Neural cell (in vitro differentiated cells): ENCODE measurements around the gene STK31. TPM values are rescaled to one million over a fixed set of nuclear protein-coding genes. Genes with fewer than 3 reads are reported as not detected.
"Not testable (repeated sequence)": the region's sequence is repeated elsewhere in the genome, so short reads cannot be mapped to it uniquely, and the experiment has no call there.

Experiments used
- H2AFZ ChIP-seq: fragments of 200-600, 300-800 bp; sonication (generic), shearing (Covaris generic); 2 replicates; pipeline ENCODE4 v1.6.0; 2014; ENCODE audit warnings: low read depth, mild to moderate bottlenecking, antibody characterized with exemption, low read length, moderate library complexity
- H3F3A ChIP-seq: fragments of 200-600 bp; shearing (Covaris generic); 2 replicates; pipeline ENCODE4 v1.6.1; 2016; ENCODE audit warnings: mild to moderate bottlenecking, moderate library complexity, mixed read lengths, antibody characterized with exemption, low read length; ENCODE audit not compliant: insufficient read depth, poor library complexity, severe bottlenecking
- H3K27ac ChIP-seq: fragments of 200-600, 300-800 bp; sonication (generic), shearing (Covaris generic); 2 replicates; pipeline ENCODE4 v1.5.1; 2014; ENCODE audit warnings: mild to moderate bottlenecking, low read length, moderate library complexity
- H3K27me3 ChIP-seq: fragments of 300-800, 200-600 bp; sonication (generic), shearing (Covaris generic); 2 replicates; pipeline ENCODE4 v1.6.0; 2014; ENCODE audit warnings: mild to moderate bottlenecking, low read depth, low read length, moderate library complexity; ENCODE audit not compliant: insufficient read depth
- H3K36me3 ChIP-seq: fragments of 300-800, 200-600 bp; sonication (generic), shearing (Covaris generic); 2 replicates; pipeline ENCODE4 v1.5.1; 2014; ENCODE audit warnings: mild to moderate bottlenecking, antibody characterized with exemption, low read length, moderate library complexity; ENCODE audit not compliant: insufficient read depth
- H3K4me2 ChIP-seq: fragments of 300-800, 200-600 bp; sonication (generic), shearing (Covaris generic); 2 replicates; pipeline ENCODE4 v1.6.0; 2014; ENCODE audit warnings: mild to moderate bottlenecking, low read length
- H3K4me3 ChIP-seq: fragments of 300-800, 200-600 bp; sonication (generic), shearing (Covaris generic); 2 replicates; pipeline ENCODE4 v1.5.1; 2014; ENCODE audit warnings: mild to moderate bottlenecking, low read length, moderate library complexity
- H3K79me2 ChIP-seq: fragments of 200-600 bp; shearing (Covaris generic); replicated peaks from 2 replicates; pipeline ENCODE4 v1.6.0; 2014; ENCODE audit warnings: mild to moderate bottlenecking, low read length, moderate library complexity; ENCODE audit not compliant: insufficient read depth
- H3K9ac ChIP-seq: fragments of 300-800, 200-600 bp; sonication (generic), shearing (Covaris generic); 2 replicates; pipeline ENCODE4 v1.6.1; 2016; ENCODE audit warnings: mild to moderate bottlenecking, low read length, mixed read lengths
- H3K9me2 ChIP-seq: fragments of 200-600 bp; shearing (Covaris generic); 2 replicates; pipeline ENCODE4 v1.6.1; 2016; ENCODE audit warnings: mild to moderate bottlenecking, low read length, mixed read lengths; ENCODE audit not compliant: insufficient read depth
- H3K9me3 ChIP-seq: fragments of 200-600, 300-800 bp; sonication (generic), shearing (Covaris generic); 2 replicates; pipeline ENCODE4 v1.6.1; 2016; ENCODE audit warnings: mild to moderate bottlenecking, mixed run types, low read length, moderate library complexity, mixed read lengths
- H4K20me1 ChIP-seq: fragments of 200-600 bp; shearing (Covaris generic); 2 replicates; pipeline ENCODE4 v1.6.1; 2016; ENCODE audit warnings: mild to moderate bottlenecking, mixed run types; ENCODE audit not compliant: insufficient read depth
- CTCF ChIP-seq: fragments of 450-650 bp; IDR thresholded peaks from 2 replicates; pipeline ENCODE4 v1.5.1; 2014; ENCODE audit warnings: antibody characterized with exemption, mild to moderate bottlenecking, moderate library complexity; ENCODE audit not compliant: poor library complexity, severe bottlenecking
- EP300 ChIP-seq: fragments of 450-650 bp; conservative IDR thresholded peaks from 2 replicates; pipeline ENCODE4 v1.6.1; 2014; ENCODE audit warnings: antibody characterized with exemption, mild to moderate bottlenecking, moderate library complexity; ENCODE audit not compliant: poor library complexity, severe bottlenecking
- EZH2 ChIP-seq: fragments of 200-600, 300-800 bp; shearing (Covaris generic), sonication (generic); IDR thresholded peaks from 2 replicates; pipeline ENCODE4 v1.6.1; 2014; ENCODE audit warnings: antibody characterized with exemption, low read length, borderline replicate concordance, mild to moderate bottlenecking; ENCODE audit not compliant: insufficient read depth, poor library complexity, severe bottlenecking
- MXI1 ChIP-seq: fragments of 450-650 bp; conservative IDR thresholded peaks from 2 replicates; pipeline ENCODE4 v1.6.1; 2014; ENCODE audit warnings: antibody characterized with exemption, mild to moderate bottlenecking; ENCODE audit not compliant: poor library complexity, severe bottlenecking
- POLR2AphosphoS5 ChIP-seq: IDR thresholded peaks from 2 replicates; pipeline ENCODE4 v1.6.1; 2012
- RAD21 ChIP-seq: fragments of 450-650 bp; conservative IDR thresholded peaks from 2 replicates; pipeline ENCODE4 v1.6.1; 2014; ENCODE audit warnings: antibody characterized with exemption, mild to moderate bottlenecking, moderate library complexity
- REST ChIP-seq: IDR thresholded peaks from 2 replicates; pipeline ENCODE4 v1.6.1; 2012; ENCODE audit warnings: borderline replicate concordance
- SMC3 ChIP-seq: fragments of 450-650 bp; conservative IDR thresholded peaks from 2 replicates; pipeline ENCODE4 v1.6.1; 2014; ENCODE audit warnings: antibody characterized with exemption, mild to moderate bottlenecking, moderate library complexity; ENCODE audit not compliant: poor library complexity
- TAF1 ChIP-seq: IDR thresholded peaks from 2 replicates; pipeline ENCODE4 v1.6.1; 2012; ENCODE audit warnings: low read depth
- polyA plus RNA-seq: library from polyadenylated mRNA; depleted of rRNA; stranded (reverse); fragments of >200 nt; gene quantifications from 2 replicates; pipeline ENCODE4 v1.2.3, GENCODE V29; 2014

Gene STK31
- polyA plus RNA-seq, 1 donor from 2014 or later = 0.76 TPM

GRCh38 chr7:23724113-23724512 lies 14.1 kb downstream of the STK31 start:
- H3K4me2 ChIP-seq = not testable (repeated sequence)

GRCh38 chr7:23742051-23742450 lies 32.0 kb downstream of the STK31 start:
- Histone ChIP-seq H4K20me1 (no peaks in the 10 kb centered on the region), H3K9ac (no peak overlapping the region), H3K4me3 (no peak overlapping the region), H3K4me2 (no peak overlapping the region), H3K9me3 (no peaks in the 10 kb centered on the region), H3F3A (no peaks in the 10 kb centered on the region), H3K9me2 (no peaks in the 10 kb centered on the region), H3K27ac (no peak overlapping the region), H2AFZ (no peak overlapping the region), H3K36me3 (no peaks in the 10 kb centered on the region), H3K27me3 (no peaks in the 10 kb centered on the region), H3K79me2 (no peaks in the 10 kb centered on the region)
- TF ChIP-seq EP300 (no peak), TAF1 (no peak), SMC3 (no peak), MXI1 (no peak), RAD21 (no peak)

More at GRCh38 chr7:23724113-23724512, 14.1 kb downstream of the STK31 start:
- not testable (repeated sequence) for H3K4me3 ChIP-seq, H3K27me3 ChIP-seq, H3K79me2 ChIP-seq, H3K9ac ChIP-seq, H3K36me3 ChIP-seq, H3K27ac ChIP-seq, H3K9me3 ChIP-seq, H2AFZ ChIP-seq, H3F3A ChIP-seq, H4K20me1 ChIP-seq, H3K9me2 ChIP-seq

GRCh38 chr7:23743226-23743625 lies 33.2 kb downstream of the STK31 start:
- no peaks in the 10 kb centered on the region for H3K9me3 ChIP-seq
- H3K27ac ChIP-seq = no peak overlapping the region
- no peak overlapping the region for H3K9ac ChIP-seq
- no peaks in the 10 kb centered on the region for H3K36me3 ChIP-seq
- no peaks in the 10 kb centered on the region for H4K20me1 ChIP-seq
- H3K79me2 ChIP-seq = no peaks in the 10 kb centered on the region
- no peak overlapping the region for H2AFZ ChIP-seq
- H3K9me2 ChIP-seq = no peaks in the 10 kb centered on the region
- no peaks in the 10 kb centered on the region for H3F3A ChIP-seq
- no peak overlapping the region for H3K4me2 ChIP-seq
- no peak overlapping the region for H3K4me3 ChIP-seq
- no peak for TF ChIP-seq SMC3
- no peak for TF ChIP-seq CTCF
- TF ChIP-seq POLR2AphosphoS5 = no peak
- TF ChIP-seq RAD21 = no peak
- TF ChIP-seq EP300 = no peak
- TF ChIP-seq EZH2 = no peak
- TF ChIP-seq REST = no peak
- TF ChIP-seq TAF1 = no peak
- no peak for TF ChIP-seq MXI1
- H3K27me3 ChIP-seq = no peaks in the 10 kb centered on the region
